Type B pancreatic cell (in vitro differentiated cells): Measurements from ENCODE around the gene RBM27. TPM values are rescaled to one million over a fixed set of nuclear protein-coding genes. Genes with fewer than 3 reads are reported as not detected.
"Not testable (repeated sequence)": the region's sequence is repeated elsewhere in the genome, so short reads cannot be mapped to it uniquely, and the experiment has no call there.

Source experiments
- DNase-seq: peaks from one replicate; pipeline ENCODE4 v3.0.0; 2021; ENCODE audit warnings: mixed read lengths; ENCODE audit not compliant: unreplicated experiment; ENCODE audit errors: extremely low spot score
- H3K27ac Mint-ChIP-seq: 2 replicates; pipeline ENCODE4 v1.8.0; 2021; ENCODE audit warnings: mild to moderate bottlenecking, mixed read lengths
- H3K27me3 Mint-ChIP-seq: 2 replicates; pipeline ENCODE4 v1.8.0; 2021; ENCODE audit warnings: mixed read lengths
- H3K36me3 Mint-ChIP-seq: 2 replicates; pipeline ENCODE4 v1.8.0; 2021; ENCODE audit warnings: mixed read lengths
- H3K4me1 Mint-ChIP-seq: one replicate; pipeline ENCODE4 v1.8.0; 2021; ENCODE audit warnings: mixed read lengths; ENCODE audit not compliant: unreplicated experiment
- H3K4me3 Mint-ChIP-seq: 2 replicates; pipeline ENCODE4 v1.8.0; 2021; ENCODE audit warnings: mild to moderate bottlenecking, mixed read lengths
- H3K9me3 Mint-ChIP-seq: 2 replicates; pipeline ENCODE4 v1.8.0; 2021; ENCODE audit warnings: mixed read lengths
- total RNA-seq: library from RNA; stranded (reverse); gene quantifications from 2 replicates; pipeline ENCODE4 v1.2.1, GENCODE V29; 2021; ENCODE audit warnings: low replicate concordance
- TF ChIP-seq, protein P1 (sequence below): fragments of 200-600 bp; sonication (generic); conservative IDR thresholded peaks from 2 replicates; pipeline ENCODE4 v1.5.0; 2021; ENCODE audit warnings: antibody characterized with exemption, mild to moderate bottlenecking

The RBM27 gene
- total RNA-seq, 1 donor from 2014 or later, result 19.8 TPM

DNA sequence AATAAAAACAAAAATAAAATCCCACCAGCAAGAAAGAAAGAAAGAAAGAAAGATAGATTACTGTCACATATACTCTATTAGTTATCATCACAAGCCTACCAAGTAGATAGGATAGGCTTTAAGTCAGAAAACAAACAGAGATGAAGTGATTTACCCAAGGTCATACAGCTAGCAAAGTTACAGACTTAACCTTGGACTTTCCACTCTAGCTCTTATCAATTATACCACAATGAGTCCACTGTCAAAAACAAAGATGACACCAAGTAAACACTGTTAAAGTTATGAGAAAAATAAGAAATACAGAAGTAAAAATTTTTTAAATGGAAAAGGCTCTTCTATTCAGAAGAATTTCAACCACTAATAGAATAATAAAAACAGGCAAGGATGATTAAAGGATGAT, 34.3 kb upstream of the RBM27 start:
- no peak overlapping the region for H3K4me3 Mint-ChIP-seq
- no peaks in the 10 kb centered on the region for H3K9me3 Mint-ChIP-seq
- H3K36me3 Mint-ChIP-seq, result peaks cover 42% of the 10 kb centered on the region
- H3K4me1 Mint-ChIP-seq, result no peaks in the 10 kb centered on the region
- DNase-seq, result no peak
- no peak overlapping the region for H3K27ac Mint-ChIP-seq
- TF ChIP-seq, protein P1, sequence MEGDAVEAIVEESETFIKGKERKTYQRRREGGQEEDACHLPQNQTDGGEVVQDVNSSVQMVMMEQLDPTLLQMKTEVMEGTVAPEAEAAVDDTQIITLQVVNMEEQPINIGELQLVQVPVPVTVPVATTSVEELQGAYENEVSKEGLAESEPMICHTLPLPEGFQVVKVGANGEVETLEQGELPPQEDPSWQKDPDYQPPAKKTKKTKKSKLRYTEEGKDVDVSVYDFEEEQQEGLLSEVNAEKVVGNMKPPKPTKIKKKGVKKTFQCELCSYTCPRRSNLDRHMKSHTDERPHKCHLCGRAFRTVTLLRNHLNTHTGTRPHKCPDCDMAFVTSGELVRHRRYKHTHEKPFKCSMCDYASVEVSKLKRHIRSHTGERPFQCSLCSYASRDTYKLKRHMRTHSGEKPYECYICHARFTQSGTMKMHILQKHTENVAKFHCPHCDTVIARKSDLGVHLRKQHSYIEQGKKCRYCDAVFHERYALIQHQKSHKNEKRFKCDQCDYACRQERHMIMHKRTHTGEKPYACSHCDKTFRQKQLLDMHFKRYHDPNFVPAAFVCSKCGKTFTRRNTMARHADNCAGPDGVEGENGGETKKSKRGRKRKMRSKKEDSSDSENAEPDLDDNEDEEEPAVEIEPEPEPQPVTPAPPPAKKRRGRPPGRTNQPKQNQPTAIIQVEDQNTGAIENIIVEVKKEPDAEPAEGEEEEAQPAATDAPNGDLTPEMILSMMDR, result no peak
- H3K27me3 Mint-ChIP-seq, result no peaks in the 10 kb centered on the region

GRCh38 chr5:146173049-146173448, 30.4 kb upstream of the RBM27 start:
- DNase-seq, H3K4me1 Mint-ChIP-seq, H3K27me3 Mint-ChIP-seq, H3K9me3 Mint-ChIP-seq, H3K27ac Mint-ChIP-seq, H3K4me3 Mint-ChIP-seq: not testable (repeated sequence)
- H3K36me3 Mint-ChIP-seq, result peaks cover 27% of the 10 kb centered on the region

DNA sequence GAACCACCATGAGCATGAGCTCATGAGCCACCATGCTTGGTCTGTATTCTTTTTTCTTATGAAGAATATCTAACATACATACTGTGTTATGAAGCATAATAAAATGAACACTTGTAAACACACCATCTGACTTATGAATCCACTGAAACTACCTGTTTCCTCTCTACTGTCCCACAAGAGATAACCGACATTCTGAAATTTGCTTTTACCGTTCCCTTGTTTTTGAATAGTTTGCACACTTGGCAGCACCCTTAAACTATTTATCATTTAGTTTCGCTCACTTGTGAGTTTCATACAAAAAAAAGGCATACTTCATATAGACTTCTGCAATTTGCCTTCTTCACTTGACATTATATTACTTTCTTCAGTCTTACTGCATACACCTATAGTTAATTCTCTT, 29.8 kb upstream of the RBM27 start:
- H3K27me3 Mint-ChIP-seq, result no peaks in the 10 kb centered on the region
- DNase-seq, result no peak
- H3K4me3 Mint-ChIP-seq, result no peak overlapping the region
- TF ChIP-seq, protein P1, result no peak
- peaks cover 25% of the 10 kb centered on the region for H3K36me3 Mint-ChIP-seq
- H3K4me1 Mint-ChIP-seq, result no peaks in the 10 kb centered on the region
- H3K27ac Mint-ChIP-seq, result no peak overlapping the region
- H3K9me3 Mint-ChIP-seq, result no peaks in the 10 kb centered on the region

GRCh38 chr5:146176805-146177204, 26.6 kb upstream of the RBM27 start:
- H3K36me3 Mint-ChIP-seq, result peaks cover 19% of the 10 kb centered on the region
- H3K4me3 Mint-ChIP-seq, result no peak overlapping the region
- TF ChIP-seq, protein P1, result no peak
- H3K27me3 Mint-ChIP-seq, result no peaks in the 10 kb centered on the region
- H3K4me1 Mint-ChIP-seq, result no peaks in the 10 kb centered on the region
- no peaks in the 10 kb centered on the region for H3K9me3 Mint-ChIP-seq
- no peak for DNase-seq
- no peak overlapping the region for H3K27ac Mint-ChIP-seq

DNA sequence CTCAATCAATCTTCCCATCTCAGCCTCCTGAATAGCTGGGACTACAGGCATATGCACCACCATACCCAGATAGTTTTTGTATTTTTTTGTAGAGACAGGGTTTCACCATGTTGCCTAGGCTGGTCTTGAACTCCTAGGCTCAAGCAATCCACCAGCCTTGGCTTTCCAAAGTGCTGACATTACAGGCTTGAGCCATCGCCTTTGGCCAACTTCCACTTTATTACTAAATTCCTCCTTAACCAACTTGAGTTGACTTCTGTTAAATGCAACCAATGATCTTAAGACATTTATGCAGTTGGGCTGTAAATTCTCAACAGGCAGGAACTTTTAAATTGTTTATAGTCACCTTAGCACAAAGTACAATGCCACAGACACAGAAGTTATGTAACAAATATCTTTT, 23.7 kb upstream of the RBM27 start:
- Mint-ChIP-seq H3K4me3 (peak overlapping the region; percentile 52), H3K9me3 (no peaks in the 10 kb centered on the region), H3K27me3 (no peaks in the 10 kb centered on the region), H3K36me3 (peaks cover 16% of the 10 kb centered on the region), H3K27ac (no peak overlapping the region), H3K4me1 (peaks cover 8% of the 10 kb centered on the region)
- TF ChIP-seq, protein P1, result no peak
- no peak for DNase-seq

DNA sequence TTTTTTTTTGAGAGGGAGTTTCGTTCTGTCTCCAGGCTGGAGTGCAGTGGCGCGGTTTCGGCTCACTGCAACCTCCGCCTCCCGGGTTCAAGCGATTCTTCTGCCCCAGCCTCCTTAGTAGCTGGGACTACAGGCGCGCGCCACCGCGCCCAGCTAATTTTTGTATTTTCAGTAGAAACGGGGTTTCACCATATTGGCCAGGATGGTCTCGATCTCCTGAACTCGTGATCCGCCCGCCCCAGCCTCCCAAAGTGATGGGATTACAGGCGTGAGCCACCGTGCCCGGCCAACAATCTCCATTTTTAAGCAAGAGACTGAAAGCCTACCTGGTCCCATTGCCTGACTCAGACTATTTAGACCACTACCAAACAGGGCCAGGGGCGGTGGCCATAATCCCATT, 20.0 kb upstream of the RBM27 start:
- H3K27me3 Mint-ChIP-seq, H3K36me3 Mint-ChIP-seq, H3K4me1 Mint-ChIP-seq, H3K9me3 Mint-ChIP-seq, DNase-seq: not testable (repeated sequence)
- Mint-ChIP-seq H3K4me3 (peak overlapping the region; percentile 96), H3K27ac (peak overlapping the region; percentile 99)

- Mint-ChIP-seq H3K4me3 (peak overlapping the region; percentile 27), H3K27me3 (peaks cover 3% of the 10 kb centered on the region), H3K9me3 (no peaks in the 10 kb centered on the region), H3K27ac (no peak overlapping the region), H3K36me3 (peaks cover 6% of the 10 kb centered on the region), H3K4me1 (peaks cover 8% of the 10 kb centered on the region)
- DNase-seq, result no peak
- TF ChIP-seq, protein P1, result no peak
Observed at GRCh38 chr5:146185161-146185560, 18.2 kb upstream of the RBM27 start.
